AG09309 (cell line): ENCODE measurements around the gene DNAJC25.

Experiments used
- DNase-seq: peaks from one replicate; pipeline ENCODE4 v3.0.0-alpha.2; 2010; ENCODE audit warnings: low read depth
- H3K4me3 ChIP-seq: 2 replicates; pipeline ENCODE4 v1.5.1; 2011; ENCODE audit warnings: mild to moderate bottlenecking, low read depth, low read length, moderate library complexity; ENCODE audit not compliant: control insufficient read depth
- TF ChIP-seq, protein P1 (sequence below): IDR thresholded peaks from 2 replicates; pipeline ENCODE4 v1.5.1; 2011; ENCODE audit warnings: mild to moderate bottlenecking, low read depth, low read length, inconsistent platforms; ENCODE audit not compliant: insufficient read depth, control insufficient read depth; ENCODE audit errors: missing control alignments

The DNAJC25 gene

GRCh38 chr9:111648066-111648465 lies 16.9 kb downstream of the DNAJC25 start:
- TF ChIP-seq, protein P1, sequence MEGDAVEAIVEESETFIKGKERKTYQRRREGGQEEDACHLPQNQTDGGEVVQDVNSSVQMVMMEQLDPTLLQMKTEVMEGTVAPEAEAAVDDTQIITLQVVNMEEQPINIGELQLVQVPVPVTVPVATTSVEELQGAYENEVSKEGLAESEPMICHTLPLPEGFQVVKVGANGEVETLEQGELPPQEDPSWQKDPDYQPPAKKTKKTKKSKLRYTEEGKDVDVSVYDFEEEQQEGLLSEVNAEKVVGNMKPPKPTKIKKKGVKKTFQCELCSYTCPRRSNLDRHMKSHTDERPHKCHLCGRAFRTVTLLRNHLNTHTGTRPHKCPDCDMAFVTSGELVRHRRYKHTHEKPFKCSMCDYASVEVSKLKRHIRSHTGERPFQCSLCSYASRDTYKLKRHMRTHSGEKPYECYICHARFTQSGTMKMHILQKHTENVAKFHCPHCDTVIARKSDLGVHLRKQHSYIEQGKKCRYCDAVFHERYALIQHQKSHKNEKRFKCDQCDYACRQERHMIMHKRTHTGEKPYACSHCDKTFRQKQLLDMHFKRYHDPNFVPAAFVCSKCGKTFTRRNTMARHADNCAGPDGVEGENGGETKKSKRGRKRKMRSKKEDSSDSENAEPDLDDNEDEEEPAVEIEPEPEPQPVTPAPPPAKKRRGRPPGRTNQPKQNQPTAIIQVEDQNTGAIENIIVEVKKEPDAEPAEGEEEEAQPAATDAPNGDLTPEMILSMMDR = no peak
- no peak for DNase-seq
- H3K4me3 ChIP-seq = no peak overlapping the region

GRCh38 chr9:111649016-111649415 lies 17.9 kb downstream of the DNAJC25 start:
- TF ChIP-seq, protein P1 = no peak
- DNase-seq = no peak
- no peak overlapping the region for H3K4me3 ChIP-seq

- no peak for DNase-seq
- TF ChIP-seq, protein P1 = no peak
- H3K4me3 ChIP-seq = no peak overlapping the region
These were observed 25.9 kb downstream of the DNAJC25 start for GRCh38 chr9:111657051-111657450.

- DNase-seq = no peak
- no peak overlapping the region for H3K4me3 ChIP-seq
These were observed 27.8 kb downstream of the DNAJC25 start for GRCh38 chr9:111658943-111659342.

GRCh38 chr9:111659691-111660090 lies 28.6 kb downstream of the DNAJC25 start:
- no peak overlapping the region for H3K4me3 ChIP-seq
- no peak for DNase-seq
- TF ChIP-seq, protein P1 = no peak

More at GRCh38 chr9:111658943-111659342, 27.8 kb downstream of the DNAJC25 start:
- TF ChIP-seq, protein P1 = no peak

- DNase-seq = no peak
- TF ChIP-seq, protein P1 = no peak
These were observed 30.1 kb downstream of the DNAJC25 start, which contains the start of gene GNG10 for GRCh38 chr9:111661150-111661801. TSS of gene GNG10 (plus strand) at chr9:111661605. CDS start at chr9:111661635, 30 bp downstream.

More at GRCh38 chr9:111661150-111661801, 30.1 kb downstream of the DNAJC25 start, which contains the start of gene GNG10:
- H3K4me3 ChIP-seq = peak within 1 kb of the TSS; percentile 87
